Activated CD4-positive, alpha-beta T cell treated with anti-CD3 and anti-CD28 coated beads, Interleukin-2, amount 50 U/mL, for 1 hour (primary cell): Measurements from ENCODE around the gene ROBO1.

ENCODE experiments used
- DNase-seq: peaks from one replicate; pipeline ENCODE4 v3.0.0-alpha.2; 2020

The ROBO1 gene

DNA sequence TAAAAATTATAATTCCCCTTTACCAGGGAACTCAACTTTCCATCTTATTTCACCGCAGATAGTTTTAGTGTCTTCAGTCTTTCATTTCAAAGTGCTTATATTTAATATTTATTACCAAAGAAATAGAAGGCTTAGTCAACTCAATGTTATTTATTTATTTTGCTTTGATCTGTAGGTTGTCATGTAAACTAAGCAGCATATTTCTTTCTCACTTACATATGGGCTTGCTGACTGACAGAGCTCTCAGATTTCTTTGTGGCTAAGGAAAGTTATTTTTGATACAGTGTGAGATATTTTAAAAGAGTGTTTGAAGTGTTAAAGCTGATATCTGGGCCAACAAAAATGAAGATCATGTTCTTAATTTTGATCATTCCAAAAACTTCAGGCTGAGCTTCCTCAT is 331.4 kb downstream of the ROBO1 start:
- DNase-seq = no peak

DNA sequence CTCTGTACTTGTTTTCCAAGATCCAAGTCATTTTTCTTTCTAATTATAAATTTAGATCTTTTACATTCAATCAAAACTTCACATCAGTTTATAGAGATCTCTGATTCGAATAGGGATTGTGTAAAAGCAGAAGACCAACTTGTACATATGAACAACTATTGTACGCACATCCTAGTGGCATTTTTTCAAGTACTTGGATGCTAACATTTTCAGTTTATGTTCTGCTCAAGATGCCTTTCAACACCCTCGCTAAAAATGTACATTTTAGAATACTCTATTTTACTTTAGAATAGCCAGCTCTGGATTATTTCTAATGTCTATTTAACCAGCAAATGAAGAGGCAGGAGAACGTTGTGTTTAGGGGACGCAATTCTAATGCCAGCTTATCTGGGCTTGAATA is 340.7 kb downstream of the ROBO1 start:
- DNase-seq = no peak

DNA sequence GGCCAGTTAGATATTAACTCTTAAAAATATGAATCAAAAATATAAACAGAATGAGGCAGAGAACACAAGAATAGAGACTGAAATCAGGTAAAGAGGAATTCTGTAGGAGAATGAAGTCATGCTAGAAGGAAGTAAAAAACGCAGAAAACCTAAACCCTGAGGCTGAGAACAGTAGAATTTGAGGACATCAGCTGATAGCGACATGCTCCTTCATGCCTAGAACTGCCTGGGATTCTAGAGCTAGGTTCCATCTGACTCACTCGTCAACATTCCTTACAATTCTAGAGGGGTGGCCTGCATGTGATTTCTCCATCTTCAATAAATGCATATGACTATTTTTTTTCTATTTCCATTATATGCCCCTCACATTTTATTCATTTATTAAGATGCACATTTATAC is 343.0 kb downstream of the ROBO1 start:
- DNase-seq = no peak

DNA sequence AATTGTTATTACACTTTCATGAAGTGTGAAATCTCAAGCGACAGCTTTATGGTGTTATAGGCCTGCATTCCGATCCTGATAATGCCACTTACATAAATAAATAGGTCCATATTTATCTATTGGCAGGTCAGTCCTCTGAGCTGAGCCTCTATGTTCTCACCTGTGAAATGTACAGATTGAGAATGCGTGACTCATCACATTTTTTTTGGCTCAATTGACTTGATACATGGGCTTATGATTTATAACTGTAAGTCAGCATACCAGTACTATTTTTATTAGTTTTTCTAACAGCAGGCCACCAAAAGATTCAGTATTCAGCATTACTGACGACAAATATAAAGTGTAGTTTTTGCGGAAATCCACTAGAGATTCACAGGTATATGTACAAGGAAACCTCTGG is 344.4 kb downstream of the ROBO1 start:
- DNase-seq = no peak

DNA sequence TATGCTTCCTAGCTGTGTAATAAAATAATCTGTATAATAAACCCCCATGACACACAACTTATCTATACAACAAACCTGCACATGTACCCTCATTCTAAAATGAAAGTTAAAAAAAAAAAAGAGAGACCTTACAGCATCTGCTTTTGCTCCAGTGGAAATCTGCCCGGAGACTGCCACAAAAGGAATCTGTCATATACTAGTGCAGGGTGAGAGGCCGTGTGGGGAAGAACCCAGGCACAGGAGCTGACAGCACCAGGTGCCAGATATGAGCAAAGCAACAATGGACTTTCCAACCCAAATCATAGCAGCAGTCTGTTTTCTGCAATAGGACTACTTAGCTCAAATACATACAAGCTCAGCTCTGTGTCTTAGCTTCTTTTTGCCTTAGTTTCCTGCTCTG is 346.5 kb downstream of the ROBO1 start:
- no peak for DNase-seq

DNA sequence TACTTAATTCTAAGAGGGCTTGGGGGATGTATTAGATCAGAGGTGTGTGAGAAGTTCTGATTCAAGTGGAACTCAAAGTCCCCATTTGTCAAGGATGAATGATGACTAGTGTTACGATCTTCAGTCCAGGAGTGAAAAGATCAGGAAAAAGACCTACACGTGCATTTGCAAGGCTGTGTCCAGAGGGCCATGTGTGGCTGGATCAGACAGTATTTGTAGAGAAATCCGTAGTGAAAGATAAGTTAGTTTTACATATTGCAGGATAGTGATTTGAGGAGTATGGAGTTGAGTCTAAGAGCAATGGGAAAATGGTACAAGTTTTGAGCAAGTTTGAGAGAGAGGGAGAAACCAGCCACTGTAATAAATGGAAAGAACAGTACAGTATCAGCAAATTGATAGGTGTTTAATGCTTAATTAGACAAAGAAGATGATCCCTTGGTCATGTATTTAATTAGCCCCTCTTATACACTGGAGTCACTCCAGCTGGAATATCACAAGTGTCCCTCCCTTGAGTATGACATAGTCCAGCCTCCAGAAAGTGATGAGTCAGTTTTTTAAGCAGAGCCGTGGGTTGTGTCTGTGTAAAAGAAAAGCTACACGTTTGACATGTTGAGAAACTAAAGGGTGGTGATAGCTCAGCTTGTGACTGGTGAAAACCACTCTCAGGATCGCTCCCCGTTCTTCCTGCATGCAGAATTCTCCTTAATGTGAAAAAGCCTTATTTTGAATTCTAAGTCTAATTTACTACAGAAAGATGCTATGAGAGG is 348.8 kb downstream of the ROBO1 start:
- DNase-seq = no peak

DNA sequence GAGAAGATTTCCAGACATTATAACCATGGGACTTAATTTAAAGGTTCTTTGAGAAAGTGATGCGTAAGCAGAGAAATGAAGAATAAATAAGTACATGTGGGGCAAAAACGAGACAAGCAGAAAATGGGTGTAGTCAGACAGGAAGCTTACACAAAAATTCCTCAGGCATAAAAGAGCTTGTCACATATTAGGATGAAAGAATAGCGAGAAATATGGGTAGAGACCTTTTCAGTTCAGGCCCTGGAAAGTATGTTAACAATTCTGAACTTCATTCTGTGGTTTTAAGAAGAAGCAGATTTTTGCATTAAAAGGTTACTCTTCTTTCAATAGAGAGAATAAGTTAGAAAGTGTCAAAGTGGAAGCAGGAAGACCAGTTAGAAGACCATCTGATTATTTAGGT is 352.4 kb downstream of the ROBO1 start:
- DNase-seq = no peak

DNA sequence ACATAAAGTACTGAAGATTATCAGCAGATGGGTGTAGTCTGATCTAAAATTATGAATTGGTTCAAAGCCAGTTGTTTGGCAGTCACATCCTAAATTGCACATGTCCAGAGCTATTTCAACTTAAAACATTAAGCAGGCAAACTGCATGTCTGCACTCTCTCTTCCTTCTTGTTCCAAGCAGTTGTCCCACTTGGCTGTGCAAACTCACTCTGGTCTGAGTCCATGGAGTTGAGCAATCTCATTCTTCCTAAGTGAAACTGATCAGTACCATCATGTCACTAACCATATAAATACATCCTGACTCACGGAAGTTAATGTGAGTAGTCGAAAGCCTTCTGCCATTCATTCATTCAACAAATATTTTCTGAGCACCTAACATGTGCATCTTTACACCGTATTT is 353.0 kb downstream of the ROBO1 start:
- no peak for DNase-seq

DNA sequence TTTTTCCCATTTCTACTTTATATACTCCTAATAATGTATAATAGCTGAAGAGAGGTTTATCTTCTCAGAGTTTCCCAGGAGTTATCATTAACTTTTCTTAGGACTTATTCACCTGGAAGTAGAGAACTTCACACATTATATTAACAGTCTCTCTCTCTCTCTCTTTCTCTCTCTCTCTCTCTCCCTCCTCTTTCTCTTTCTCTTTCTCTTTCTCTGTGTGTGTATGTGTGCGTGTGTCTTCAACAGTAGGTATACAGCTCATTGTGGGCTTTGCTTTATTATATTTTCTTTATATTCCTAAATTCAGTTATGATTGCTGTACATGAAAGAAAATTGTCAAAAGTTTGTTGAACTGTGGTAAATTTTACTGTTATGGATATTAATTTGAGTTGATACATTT is 353.8 kb downstream of the ROBO1 start:
- DNase-seq = no peak

DNA sequence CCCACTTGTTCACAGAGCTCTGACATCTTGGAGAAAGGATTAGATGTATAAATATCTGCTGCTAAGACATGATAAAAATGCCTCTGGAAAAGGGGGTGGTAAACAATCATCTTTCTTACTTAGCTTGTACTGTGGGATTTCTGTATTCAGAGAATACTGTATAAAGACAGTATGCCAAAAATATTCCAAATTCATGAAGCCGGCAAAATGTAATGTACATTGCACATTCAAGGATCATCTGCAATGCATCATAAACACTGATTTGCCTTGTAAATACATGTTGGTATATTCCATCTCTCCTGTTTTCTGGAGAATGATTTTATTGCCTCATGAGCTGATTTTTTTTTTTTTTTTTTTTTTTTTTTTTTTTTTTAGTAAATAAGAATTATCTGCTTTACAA is 355.3 kb downstream of the ROBO1 start:
- DNase-seq = no peak

DNA sequence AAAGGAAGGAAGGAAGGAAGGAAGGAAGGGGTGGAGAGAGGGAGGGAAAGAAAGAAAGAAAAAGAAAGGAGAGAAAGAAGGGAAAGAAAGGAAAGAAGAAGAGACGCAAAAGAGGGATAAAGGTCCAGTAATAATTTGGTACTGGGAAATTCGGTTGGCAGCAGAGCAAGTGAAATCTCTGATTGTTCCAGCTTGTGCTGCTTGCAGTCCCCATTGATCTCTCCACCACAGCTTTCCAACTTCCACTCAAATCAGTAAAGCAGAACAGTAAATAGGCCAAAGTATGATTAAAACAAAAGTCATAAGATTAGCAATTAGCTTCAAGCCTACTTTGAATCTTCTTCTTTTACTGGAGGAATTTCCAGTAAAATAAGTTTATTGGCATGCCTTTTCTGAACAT is 357.2 kb downstream of the ROBO1 start:
- DNase-seq = no peak

DNA sequence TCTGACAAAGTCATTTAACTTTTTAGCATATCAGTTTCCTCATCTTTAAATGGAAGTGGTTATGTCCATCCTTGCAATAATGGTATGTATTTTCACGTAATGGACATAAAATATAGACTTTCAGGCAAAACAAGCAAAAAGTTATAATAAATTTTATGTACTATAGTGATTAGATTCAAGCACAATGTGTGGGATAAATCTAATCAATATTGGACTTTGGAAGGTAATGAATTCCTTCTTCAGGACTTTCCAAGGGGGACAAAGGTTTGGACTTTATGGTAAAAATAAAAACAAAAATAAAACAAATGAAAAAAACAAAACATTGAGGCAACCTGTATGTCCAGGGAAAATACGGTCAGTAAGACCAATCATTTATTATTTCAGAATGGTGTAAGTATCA is 357.7 kb downstream of the ROBO1 start:
- no peak for DNase-seq

DNA sequence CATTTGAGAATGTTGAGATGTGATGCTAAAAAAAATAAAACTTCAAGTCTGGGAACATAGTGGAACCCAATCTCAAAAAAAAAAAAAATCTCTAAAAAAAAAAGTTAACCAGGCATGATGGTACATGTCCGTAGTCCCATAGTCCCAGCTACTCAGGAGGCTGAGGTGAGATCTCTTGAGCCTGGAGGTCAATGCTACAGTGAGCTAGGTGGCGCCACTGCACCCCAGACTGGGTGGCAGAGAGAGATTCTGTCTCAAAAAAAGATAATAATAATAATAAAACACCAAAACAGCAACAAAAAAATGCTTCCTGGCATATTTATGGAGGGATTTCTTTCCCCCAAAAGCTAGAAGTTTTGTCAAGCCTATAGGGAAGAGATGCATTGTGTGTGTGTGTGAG is 361.6 kb downstream of the ROBO1 start:
- no peak for DNase-seq

DNA sequence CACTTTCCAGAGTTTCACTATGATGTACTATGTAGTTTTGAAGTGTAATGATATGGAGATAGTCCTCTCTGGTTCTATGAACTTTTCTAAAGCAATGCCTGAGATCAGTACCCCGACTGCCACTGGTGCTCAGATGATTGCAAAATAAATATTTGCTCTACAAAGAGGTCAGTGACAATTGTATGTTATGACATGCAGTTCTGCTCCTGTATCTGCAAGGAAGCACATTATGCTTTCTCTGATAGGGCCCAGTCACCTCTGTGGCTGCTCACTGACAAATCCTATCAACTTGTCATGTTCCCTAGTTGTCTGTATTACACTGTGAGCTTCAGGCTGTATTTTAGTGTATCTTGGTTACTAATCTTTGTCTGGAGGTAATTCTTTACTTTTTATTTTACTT is 362.6 kb downstream of the ROBO1 start:
- no peak for DNase-seq

DNA sequence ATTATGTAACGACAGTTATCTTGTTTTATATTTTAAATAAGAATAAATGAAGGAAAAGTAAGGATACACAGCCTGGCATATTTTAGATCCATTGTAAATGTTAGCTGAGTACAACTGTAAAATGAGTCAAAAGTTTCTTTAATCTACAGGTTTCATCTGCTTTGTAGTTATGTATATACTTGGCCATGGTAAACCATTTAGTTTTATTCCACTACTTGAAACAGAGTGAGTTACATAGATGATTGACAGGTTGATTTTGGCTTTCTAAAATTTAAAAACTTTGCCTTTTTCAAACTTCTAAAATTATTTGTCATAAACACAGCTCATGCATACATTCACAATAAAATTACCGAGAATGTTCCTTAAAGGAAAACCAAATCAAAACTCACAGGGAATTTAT is 371.2 kb downstream of the ROBO1 start:
- no peak for DNase-seq

DNA sequence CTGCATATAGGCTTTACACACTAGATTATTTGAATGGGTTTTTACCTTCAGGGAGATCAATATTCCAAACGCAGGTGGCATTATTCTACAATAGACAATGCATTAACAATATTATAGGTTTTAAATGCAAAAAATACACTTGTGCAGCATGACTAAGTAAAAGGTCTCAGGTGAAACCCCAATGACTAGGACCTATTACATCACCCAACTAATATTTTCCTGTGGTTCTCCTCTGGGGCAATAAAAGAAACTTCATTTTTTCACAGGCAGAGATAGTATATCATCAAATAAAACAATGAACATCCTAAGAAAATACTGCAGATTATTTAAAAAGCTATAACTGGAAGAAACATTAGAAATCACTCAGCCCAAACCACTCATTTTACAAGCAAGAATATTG is 375.3 kb downstream of the ROBO1 start:
- DNase-seq = no peak

DNA sequence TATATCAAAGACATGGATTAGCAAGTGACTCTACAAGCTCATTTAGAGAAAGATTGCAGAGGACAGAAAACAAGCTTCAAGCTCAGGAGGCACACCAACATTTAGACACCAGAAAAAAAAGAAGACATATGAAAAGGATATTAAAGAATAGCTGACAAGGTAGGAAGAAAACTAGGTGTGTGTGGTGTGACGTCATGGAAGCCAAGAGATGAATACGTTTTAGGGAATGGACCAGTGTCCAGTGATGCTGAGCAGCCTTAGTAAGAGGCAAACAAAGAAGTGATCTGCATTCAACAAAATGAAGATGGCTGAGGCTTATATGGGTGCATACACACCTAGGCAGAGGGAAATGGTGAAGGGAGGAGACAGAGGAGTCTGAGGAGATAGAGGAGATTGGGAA is 377.4 kb downstream of the ROBO1 start:
- DNase-seq = no peak

DNA sequence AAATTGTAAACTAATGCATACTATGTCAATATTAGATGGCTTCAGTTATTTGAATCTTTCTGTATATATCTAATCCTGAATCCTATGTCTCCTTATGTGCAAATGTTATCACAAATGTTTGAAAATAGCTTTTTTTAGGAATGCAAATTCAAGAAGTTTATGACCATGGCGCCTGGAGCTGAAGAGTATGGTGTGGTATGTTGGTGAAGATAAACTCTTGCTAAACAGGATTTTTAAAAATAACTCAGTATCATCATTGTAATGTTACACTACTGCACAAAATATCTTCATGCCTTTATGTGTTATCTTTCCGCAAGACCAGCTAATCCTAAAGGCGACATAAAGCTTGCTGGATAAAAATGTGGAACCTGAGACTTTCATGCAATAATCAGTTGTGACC is 382.6 kb downstream of the ROBO1 start:
- DNase-seq = no peak

DNA sequence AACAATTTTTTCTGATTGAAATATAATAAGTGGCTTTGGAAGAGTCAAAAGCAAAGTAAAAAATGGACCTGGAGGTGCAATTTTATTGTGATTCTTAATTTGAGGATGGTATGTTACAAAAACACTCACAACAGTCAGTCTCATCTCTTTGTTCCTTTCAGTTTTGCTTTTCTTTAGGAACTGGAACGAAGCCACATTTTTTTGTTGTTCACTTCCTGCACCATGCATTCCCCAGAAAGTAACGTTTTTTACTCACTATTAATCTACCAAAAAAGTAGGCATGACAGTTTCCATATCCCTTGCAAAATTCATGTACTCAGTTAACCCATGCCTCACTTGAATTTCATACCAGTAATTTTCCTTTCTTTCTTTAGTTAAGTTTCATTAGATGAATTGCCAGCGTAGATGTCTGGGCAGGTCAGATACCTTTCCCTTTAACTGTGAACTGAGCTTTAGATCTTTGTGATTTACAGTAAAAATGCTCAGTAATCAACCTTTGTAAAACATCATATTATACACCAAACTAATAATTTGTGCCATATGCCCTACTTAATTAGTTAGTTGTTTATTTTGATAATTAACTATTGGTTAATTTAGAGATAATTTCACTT is 384.3 kb downstream of the ROBO1 start:
- DNase-seq = no peak

DNA sequence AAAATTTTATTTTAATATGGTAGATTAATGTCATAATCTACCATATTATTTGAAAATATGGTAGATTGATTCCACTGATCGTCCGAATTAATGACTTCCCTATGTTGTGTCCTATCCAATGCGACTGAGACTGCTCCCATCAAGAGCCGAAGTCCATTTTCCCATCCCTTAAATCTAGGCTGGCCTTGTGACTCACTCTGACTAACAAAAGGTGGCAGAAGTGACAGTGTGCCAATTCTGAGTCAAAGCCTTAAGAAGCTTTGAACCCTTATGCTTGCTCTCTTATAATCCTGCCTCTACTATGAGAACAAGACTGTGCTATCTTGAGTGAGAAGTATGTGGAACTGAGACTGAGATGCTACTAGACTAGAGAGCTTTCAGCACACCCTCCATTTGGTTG is 387.2 kb downstream of the ROBO1 start:
- DNase-seq = no peak

DNA sequence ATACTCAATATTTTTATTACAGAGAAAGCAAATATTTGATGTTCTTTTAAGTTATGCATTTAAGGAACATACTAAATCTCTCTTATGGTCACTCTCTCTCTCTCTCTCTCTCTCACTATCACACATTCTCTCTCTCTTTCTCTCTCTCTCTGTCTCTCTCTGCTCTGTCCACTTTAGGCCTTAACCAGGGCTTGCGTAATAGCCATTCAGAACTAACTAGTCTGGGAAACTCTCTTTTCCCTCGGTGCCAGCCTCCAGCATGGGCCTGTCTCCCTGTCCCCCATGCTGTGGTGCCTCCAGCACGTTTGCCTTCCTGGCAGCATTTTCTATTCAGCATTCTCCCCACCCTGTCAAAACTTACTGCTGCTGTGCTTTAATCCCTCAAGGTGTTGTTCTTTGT is 389.7 kb downstream of the ROBO1 start:
- no peak for DNase-seq

DNA sequence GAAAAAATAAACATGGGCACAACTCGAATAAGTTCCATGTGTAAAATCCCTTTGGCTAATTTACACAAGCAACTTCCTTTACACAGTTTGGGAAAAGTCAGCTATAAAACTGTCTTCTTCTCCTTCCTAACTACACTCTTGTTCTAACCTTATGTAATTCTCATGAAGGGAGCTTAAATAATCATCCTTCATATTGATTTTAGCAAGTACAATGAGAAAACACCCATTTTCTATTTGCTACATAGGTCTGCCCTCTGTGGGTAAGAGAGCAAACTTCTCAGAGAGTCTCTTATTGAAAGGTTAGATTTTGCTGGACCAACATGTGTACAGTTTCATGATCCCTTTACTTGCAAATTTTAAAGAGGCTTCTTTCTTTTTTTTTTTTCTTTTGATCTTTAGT is 398.5 kb downstream of the ROBO1 start:
- no peak for DNase-seq

DNA sequence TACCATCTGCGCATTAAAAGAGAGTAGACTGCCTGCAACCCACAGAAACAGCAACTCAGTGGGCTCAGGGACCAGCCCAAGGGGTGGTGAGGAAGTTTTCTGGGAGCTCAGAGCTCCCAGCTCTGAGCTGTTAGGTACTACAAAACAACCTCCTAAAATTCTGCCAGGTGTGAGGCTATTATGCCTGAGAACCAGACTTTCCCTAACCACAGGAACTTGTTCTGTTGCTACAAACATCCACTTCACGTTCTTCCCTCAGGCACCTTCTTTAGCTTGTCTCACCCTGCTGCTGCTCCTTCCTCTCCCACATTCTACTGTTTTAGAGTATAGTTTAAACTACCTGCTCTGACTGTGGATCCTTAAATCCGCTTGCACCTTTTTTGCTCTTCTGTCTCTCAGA is 399.4 kb downstream of the ROBO1 start:
- DNase-seq = no peak

DNA sequence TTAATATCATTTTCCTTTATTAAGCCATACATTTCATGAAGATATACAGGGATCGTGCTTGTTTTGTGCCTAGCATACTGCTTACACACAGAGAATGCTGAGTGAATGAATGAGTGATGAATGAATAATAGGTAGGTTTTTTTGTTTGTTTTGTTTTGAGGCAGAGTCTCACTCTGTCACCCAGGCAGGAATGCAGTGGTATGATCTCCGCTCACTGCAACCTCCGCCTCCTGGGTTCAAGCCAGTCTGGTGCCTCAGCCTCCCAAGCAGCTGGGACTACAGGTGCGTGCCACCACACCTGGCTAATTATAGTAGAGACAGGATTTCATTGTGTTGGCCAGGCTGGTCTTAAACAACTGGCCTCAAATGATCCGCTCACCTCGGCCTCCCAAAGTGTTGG is 400.0 kb downstream of the ROBO1 start:
- DNase-seq = no peak

DNA sequence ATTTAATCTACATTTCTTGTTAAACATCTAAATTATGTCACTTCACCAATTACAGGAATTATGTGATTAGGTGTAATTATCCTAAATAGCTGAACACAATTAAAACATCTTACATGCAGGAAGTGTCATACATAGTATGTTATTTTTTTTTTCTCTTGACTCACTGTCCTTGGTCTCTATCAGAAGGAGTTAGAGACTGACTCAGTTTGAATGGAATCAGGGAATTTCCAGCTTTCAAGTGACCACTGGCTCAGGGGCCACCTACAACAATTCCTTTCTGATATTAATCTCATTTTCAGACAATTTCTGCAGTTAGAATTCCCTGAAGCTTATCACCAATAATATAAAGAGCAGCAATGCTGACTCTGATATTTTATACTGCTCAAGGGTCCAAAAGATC is 400.7 kb downstream of the ROBO1 start:
- DNase-seq = no peak
